GM12864 (cell line): ENCODE data around the gene AKR1C2.
"Not testable (repeated sequence)": the region's sequence is repeated elsewhere in the genome, so short reads cannot be mapped to it uniquely, and the experiment has no call there.

Experiments
- DNase-seq: peaks from one replicate; pipeline ENCODE4 v3.0.0-alpha.2; 2011; ENCODE audit warnings: low read depth
- H3K4me3 ChIP-seq: 2 replicates; pipeline ENCODE4 v1.5.1; 2011; ENCODE audit warnings: mild to moderate bottlenecking, low read depth, low read length, control low read depth
- TF ChIP-seq, protein P1 (sequence below): IDR thresholded peaks from 2 replicates; pipeline ENCODE4 v1.5.1; 2011; ENCODE audit warnings: low read depth, mild to moderate bottlenecking, moderate library complexity, low read length, control low read depth, inconsistent platforms; ENCODE audit errors: missing control alignments

AKR1C2 gene

DNA sequence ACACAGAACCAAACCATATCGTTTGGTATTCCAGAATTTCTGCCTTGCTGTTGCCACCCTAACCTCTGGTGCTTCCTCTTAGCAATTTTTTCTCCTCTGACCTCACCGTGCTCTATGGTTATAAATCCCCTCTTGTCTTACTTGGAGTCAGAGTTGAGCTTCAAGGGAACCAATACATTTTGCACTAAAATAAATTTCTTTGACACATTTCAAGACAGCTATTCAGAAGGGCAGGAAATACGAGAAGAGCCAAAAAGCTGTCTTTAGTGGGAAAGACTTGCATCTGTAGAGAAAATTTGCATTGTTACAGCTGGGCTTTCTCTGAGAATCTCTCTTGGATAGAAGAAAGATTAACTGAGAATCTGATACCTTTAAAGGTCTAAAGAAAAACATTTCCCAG lies 14.5 kb upstream of the AKR1C2 start:
- H3K4me3 ChIP-seq, result no peak overlapping the region
- no peak for DNase-seq
- TF ChIP-seq, protein P1, sequence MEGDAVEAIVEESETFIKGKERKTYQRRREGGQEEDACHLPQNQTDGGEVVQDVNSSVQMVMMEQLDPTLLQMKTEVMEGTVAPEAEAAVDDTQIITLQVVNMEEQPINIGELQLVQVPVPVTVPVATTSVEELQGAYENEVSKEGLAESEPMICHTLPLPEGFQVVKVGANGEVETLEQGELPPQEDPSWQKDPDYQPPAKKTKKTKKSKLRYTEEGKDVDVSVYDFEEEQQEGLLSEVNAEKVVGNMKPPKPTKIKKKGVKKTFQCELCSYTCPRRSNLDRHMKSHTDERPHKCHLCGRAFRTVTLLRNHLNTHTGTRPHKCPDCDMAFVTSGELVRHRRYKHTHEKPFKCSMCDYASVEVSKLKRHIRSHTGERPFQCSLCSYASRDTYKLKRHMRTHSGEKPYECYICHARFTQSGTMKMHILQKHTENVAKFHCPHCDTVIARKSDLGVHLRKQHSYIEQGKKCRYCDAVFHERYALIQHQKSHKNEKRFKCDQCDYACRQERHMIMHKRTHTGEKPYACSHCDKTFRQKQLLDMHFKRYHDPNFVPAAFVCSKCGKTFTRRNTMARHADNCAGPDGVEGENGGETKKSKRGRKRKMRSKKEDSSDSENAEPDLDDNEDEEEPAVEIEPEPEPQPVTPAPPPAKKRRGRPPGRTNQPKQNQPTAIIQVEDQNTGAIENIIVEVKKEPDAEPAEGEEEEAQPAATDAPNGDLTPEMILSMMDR, result no peak

DNA sequence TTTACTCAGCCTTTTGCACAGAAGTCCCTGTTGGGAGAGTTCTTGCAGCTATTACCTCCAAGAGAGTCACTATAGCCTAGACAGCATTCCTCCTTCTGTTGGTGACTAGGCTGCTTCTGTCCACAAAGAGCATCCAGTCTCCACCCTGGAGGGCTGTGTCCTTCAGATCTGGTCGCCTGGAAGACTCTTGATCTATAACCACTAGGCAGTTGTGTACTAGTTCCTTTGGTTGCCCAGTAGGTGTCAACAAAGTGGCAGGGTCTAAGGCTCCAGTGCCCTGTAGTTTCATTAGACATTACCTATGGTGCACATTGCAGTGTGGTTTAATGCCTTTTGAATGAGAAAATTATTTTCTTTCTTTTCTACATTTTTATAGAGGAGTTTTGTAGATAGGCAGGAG lies 11.3 kb upstream of the AKR1C2 start:
- TF ChIP-seq, protein P1, result peak; percentile 14
- no peak overlapping the region for H3K4me3 ChIP-seq
- DNase-seq, result no peak

DNA sequence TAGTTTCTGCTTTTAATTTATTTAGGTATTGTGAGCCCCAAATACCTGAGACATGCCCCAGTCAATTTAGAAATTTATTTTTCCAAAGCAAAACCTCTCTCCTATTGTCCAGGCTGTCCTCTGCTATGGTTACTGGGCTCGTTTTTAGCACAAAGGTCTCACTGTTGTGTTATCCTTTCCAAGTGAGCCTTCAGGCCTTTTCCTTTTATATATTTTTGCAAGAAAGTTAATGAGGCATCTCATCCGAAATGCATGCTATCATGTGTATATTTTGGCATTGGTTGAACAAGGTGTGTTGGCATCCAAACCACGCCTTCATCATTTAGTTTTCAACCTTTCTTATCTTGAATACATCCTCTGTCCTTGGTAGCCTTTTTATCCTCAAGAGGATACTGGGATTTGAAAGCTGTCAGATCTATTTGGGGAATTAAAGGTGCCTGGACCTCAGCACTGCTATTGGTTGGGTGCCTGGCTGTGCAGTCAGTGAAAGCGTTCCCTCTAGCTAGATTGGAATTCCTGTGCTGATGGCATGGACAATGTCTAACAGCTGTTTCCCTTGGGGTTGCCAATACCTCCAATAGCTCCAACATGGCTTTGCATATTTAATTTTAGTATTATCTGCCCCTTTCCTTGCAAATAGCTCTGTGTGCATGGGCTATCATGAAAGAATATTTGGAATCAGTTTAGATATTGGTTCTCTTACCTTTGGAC lies 10.7 kb upstream of the AKR1C2 start:
- H3K4me3 ChIP-seq, DNase-seq: not testable (repeated sequence)

DNA sequence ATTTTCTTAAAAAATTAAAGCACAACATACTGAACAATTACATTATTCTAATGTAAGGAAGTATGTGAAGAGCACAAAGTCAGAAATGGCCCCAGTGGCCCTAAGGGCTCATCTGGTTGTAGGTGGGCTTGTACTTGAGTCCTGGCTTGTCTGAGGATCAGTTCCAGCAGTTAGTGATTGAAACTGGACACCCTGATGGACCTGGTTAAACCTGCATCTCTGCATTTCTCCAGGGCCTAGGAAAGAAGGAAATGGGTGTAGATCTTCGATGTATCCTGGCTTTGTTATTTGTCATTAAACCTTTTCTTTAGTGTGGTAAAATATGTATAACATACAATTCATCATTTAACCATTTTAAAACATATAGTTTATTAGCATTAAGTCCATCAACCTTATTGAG lies 9.7 kb upstream of the AKR1C2 start:
- TF ChIP-seq, protein P1, result no peak
- H3K4me3 ChIP-seq, result no peak overlapping the region
- DNase-seq, result no peak

DNA sequence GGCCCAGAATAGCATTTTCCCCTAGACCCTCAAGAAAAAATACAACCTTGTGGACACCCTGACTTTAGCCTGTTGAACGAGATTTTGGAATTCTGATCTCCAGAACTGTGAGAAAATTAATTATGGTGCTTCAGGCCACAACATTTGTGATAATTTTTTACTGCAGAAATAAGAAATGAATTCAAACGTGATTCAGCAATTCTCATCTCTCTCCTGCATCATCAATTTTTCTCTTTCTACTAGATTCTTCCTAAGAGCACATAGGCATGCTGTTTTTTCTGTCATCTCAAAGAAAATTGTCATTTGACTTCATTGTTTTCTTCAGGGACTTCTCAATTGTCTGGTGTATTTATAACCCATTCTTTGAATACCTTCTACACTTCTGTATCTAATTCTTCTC lies 8.9 kb upstream of the AKR1C2 start:
- TF ChIP-seq, protein P1, result no peak
- no peak for DNase-seq
- no peak overlapping the region for H3K4me3 ChIP-seq

DNA sequence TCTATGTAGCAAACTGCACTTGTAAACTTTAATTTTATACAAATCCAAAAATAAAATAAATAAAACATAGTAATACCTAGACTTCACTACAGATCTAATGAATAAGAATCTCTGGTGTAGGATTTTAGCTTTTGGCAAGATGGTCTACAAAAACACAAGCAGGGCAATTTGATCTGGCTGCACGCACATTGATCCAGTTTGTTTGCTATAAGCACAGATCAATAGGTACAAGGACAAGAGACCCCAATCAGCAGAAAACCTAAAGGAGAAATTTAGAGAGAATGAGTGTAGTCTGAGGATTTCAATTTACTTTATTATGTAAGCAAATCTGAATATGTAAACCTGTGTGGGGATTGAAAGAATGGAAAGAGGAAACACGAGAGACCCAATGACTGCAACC lies 7.7 kb upstream of the AKR1C2 start:
- DNase-seq, H3K4me3 ChIP-seq: not testable (repeated sequence)

DNA sequence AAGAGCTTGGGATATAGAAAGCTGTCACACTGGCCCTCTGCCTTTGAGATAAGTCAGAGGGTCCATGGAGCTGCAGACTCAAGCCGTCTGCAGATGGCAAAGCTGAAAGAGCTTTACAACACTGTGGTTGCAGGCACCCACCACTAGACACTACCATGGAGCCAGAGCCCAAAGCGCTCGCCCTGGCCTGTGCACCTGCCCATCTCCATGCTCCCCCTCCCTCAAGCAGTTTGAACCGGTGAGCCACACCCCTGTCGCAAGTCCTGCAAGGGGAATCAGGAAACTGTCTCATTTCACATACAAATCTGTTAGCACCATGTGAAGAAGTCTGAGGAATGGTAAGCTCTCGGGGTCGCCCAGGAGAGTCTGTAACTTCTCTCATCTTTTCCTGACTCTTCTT lies 6.4 kb upstream of the AKR1C2 start:
- H3K4me3 ChIP-seq, DNase-seq: not testable (repeated sequence)

DNA sequence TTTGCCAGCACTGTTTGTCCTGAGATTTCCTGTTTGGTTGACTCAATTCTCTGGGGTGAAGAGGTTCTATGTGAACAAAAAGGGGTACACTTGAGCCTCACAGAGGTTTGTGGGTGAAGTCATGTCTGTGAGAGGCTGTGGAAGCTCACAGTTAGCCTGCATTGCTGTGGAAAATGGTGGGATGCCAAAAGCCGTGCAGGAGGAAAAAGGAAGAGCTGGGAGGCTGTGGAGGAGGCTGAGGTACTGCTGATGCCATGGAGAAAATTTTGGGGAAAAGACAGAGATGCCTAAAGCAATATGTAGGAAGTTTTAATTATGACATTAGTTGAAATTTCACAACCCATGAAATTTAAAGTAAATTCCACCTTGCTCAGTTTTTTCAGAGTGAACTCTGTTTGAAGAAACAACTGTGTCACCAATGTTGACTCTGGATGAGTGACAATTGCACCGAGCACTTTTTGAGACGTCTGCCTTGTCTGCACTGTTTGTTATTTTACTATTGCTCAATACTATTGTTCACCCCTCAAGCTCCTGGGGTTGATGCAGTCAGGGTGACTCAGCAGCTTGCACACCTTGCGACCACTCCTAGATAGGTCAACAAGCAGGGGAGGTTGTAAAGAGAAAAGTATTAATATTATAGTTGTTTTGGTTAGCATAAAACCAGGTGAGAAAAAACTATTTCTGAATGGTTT lies 5.3 kb upstream of the AKR1C2 start:
- not testable (repeated sequence) for DNase-seq, H3K4me3 ChIP-seq

DNA sequence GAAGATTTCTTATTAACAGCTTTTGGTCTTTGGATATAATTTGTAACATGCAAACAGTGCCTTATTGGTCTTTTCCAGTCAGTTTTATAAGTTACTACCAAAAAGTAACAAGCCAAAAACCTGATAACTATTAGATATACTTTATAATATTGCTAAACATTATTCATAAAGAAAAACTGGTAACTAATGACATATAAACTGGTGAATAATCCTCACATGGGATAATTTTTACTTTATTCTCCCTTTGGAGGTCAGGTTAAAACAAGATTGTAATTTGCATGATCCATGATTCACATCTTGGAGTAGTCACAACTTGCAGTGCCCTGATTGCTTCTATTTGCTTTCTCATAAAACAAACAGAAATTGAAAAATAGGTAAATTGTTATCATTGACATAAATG lies 844 bp upstream of the AKR1C2 start:
- DNase-seq, H3K4me3 ChIP-seq: not testable (repeated sequence)

DNA sequence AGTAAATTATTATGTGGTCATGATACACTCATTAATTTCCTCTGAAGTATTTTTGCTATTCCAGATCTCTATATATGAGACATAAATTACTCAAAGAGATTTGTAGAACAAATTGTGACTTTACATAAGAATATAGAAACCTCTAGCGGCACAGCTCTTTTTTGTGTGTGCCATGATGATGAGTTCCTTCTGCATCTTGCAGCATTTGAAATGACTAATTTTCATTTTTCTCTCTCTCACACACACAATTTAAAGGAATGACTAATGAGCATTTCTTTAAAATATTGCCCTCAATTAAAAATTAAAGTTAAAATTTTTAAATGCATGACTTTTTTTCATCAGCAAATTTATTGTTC lies 351 bp upstream of the AKR1C2 start:
- not testable (repeated sequence) for H3K4me3 ChIP-seq, DNase-seq
